ENCODE results near the gene ANKS6.

Gene ANKS6

DNA sequence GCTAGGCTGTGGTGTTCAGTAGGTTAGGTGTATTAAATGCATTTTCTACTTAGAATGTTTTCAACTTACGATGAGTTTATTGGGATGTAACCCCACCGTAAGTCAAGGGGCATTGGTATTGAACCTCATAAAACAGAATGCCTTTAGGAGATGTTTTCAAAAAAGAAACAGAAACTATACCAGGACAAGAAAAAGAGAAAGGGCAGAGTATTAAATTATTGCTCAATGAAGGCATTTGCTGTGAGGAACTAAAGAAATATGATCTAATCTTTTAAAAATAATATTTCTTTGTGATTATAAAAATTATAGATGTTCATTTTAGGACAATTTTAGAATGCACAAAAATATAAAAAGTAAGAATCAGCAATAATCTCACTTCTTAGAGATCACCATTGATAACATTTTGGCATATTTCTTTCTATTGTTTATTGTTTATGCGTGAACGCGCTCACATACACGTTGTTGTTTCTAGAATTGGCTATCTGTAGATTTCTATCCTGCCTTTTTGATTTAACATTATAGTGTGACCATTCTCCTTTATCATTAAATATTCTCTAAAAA lies 19.1 kb upstream of the ANKS6 start:
- DNase-seq (ENCODE audit: low read depth in 2 of 2): no peak

DNA sequence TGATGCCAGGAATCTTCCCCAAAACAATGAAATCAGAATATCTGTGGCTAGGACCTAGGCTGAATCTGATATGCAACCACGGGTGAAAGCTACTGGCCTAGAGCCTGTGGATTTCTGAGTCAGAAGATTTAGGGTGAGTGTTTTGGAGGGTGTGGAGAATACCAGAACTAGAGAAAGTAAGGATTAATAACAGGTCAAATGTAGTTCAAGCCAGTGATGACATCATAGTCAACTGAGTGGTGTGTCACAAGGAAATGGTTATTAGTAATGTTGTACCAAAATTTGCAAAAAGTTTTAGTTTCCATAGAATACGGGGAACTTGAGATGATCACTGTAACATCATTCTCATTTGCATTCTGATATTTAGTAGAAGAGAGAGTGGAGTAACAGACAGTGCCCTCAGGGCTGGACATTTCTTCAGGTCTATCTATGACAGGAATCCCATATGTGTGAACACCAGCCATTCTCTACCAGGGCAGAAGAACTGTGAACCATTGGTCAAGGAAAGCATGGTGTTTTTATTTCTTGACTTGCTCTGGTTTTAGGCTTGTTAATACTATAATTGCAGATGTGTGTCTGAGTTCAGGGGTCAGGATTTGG lies 14.8 kb upstream of the ANKS6 start:
- peak; percentile 57 to 61 for DNase-seq (ENCODE audit: low read depth in 2 of 2)

DNA sequence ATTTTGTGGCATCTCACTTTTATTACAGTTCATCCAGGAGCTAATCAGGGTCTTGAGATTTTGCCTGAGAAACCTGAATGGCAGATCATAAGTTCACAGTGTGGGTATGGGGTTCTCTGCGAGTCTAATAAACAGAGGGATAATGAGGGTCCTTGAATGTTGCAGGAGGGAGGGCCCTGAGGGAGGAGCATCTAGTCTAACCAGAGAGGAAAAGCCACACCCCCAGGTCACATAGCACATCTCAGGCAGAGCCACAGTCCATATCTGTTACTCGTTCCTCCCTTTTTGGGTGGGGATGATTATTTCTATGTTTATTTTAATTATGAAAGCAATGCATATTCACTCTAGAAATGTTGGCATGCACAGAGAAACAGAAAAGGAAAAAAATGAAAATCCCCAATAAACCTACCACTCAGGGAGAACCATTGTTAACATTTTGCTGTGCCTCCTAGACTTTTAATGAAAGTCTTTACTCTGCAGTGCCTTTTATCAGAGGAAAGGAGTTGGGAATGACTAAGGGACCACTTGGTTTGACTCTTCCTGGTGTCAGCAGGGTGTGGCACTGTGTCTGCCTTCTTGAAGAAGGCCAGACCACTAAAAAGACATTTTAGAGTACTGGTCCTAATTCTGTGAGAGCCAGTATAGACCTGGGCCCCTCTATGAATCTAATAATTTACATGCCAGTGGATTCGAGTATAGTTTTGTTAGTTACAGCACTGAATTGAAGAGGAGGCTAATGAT lies 13.9 kb upstream of the ANKS6 start:
- no peak for DNase-seq (ENCODE audit: low read depth in 2 of 2)

DNA sequence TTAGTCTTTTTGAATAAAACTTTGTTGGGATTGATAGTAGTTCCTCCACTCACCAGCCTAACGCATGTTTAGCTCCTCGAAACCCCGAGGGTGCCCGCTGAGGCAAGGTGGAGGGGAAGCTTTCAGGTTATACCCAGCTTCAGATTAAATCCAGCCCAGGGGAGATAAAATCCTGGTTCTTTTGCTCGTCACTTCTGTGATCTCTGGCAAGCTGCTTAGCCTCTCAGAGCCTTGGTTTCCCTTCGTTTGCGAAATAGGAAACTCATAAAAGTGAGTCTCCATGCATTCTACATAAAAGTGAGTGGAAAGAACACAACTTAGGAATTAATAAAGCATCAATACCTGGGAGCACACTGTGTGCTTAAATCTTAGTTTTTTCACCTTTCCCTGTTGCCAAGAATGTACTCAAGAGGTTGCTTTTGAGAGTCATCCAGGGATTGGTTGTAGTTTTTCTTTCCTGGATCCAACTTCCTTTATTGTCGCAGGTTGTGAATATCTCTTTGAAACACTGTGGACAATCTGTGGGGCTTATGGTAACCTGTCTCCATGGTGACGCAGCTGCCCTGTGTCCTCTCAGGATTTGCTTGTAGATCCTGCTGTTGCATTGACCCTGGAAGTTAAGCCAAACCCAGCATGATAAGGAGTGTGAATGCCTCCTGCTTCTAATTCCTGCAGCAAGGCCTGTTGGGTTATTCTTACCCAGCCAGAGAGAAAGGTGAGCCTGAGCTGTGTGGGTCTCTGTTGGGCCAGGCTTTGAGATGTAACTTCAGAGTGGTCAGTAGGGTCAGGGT lies 13.2 kb upstream of the ANKS6 start:
- no peak for DNase-seq (ENCODE audit: low read depth in 2 of 2)

- no peak for DNase-seq (ENCODE audit: low read depth in 2 of 2)
Observed at GRCh38 chr9:98808875-98809274, 12.5 kb upstream of the ANKS6 start.

DNA sequence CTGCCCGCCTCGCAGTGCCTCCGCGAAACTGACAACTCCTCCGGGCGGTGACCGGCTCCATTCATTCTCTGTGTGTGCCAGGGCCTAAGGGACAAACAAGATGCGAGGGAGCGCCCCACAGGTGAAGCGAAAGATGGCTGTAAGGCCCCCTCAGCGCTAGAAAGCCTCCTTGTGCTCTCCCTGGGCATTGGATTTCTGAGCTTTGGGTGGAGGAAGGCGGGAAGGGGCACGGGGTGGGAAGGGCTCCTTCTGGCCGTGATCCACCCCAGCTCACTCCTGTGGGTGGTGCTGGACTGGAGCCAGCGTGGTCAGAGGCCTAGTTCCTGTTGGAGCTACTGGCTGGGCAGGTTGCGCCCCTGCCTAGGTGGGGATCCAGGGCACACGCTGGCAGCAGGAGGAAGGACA lies 12.1 kb upstream of the ANKS6 start:
- DNase-seq (ENCODE audit: low read depth in 2 of 2): no peak

GRCh38 chr9:98807814-98808195 lies 11.4 kb upstream of the ANKS6 start:
- no peak for DNase-seq (ENCODE audit: low read depth in 2 of 2)

- no peak for DNase-seq (ENCODE audit: low read depth in 2 of 2)
Observed at GRCh38 chr9:98807070-98807813, 10.9 kb upstream of the ANKS6 start, which contains the start of gene GALNT12. Gene GALNT12, plus strand, starts transcription at chr9:98807670. Its CDS starts 29 bp downstream, at chr9:98807699.

DNA sequence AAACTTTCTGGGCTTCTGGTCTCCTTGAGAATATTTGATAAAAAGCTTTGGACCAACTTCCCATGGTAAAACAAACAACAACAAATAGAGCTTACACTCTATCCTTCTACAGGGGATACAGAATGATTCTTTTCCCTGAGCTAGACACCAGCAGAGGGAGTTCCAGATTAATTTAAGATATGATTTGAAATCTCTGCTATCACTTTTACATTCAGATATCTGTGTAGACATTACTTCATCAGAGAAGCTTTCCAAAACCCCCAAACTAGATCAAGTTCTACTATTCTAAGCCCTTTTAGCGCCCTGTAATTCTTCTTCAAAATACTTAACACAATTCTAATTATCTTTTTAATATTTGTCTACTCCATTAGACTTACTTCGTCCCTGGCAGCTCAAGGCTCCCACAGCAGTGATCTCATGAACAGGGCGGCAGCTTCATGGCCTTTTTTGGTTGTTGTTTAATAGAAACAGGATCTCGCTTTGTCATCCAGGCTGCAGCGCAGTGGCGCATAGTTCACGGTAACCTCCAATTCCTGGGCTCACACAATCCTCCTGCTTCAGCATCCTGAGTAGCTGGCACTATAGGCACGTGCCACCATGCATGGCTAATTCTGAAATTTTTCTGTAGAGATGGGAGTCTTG lies 10.2 kb upstream of the ANKS6 start:
- DNase-seq (ENCODE audit: low read depth in 2 of 2): no peak

DNA sequence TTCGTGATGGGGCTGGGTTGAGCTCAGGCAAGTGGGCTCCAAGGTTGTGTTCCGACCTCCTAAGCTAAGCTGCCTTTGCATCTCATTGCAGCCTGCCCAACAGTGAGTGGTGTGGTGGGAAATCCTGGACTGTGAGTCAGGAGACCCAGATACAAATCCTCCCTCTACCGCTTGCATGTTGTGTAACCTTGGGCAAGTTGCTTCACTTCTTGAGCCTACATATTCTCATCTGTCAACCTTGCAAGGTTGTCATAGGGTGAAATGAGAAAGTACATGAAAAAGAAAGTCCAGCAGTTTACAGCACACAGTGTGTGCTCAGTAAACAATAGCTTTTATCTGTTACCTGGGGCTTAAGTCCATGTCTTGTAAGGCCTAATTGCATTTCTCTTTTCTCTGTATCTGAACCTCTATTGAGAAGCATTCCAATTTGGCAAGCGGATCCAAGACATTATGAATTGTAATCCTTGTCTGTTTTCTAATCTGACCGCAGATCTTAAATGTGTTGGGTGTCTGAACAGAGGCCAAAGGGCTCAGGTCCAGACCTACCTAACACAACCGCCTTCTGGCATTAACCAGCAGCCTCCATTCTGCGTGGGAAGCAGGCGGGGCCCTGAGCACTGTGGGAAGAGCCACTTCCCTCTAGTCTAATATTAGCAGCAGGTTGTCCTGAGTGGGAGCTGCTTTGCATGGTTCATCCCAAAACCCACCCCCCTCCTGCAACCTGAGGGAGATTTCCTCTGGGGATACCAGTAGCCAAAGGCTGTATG lies 9.3 kb upstream of the ANKS6 start:
- peak in 1 of 2 experiments; percentile 6 for DNase-seq (ENCODE audit: low read depth in 2 of 2)

DNA sequence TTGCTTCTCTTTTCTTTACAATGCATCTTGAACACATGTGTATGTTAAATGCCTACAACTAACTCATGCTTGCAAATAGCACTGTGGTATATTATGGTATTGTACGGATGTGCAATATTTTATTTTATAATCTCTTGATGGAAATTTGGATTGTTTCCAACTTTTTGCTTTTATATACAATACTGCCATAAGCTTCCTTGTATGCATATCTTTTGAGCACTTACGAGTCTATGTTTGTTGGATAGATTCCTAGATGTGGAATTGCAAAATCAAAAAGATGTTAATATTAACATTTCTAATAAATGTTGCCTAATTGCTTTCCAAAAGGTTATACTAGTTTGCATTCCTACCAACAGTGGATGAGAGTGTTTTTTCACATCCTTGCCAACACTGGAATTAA lies 7.7 kb upstream of the ANKS6 start:
- no peak for DNase-seq (ENCODE audit: low read depth in 2 of 2)

DNA sequence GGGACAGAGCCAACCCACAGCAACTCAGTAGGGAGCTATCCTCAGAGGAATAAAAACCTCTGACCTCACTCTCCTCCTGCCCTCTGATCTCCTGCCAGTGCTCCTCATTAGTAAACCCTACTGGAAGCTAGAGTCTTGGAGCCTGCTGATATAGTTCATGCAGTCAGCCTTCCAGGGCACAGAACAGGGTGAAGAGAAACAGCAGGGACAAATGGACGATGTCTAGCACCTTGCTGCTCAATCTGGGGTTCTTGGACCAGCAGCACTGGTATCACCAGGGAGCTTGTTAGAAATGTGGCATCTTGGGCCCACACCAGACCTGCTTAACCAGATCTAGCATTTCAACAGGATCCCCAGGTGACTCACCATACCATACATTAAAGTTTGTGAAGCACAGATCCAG lies 5.6 kb upstream of the ANKS6 start:
- DNase-seq (ENCODE audit: low read depth in 2 of 2): no peak

GRCh38 chr9:98801561-98801960 lies 5.2 kb upstream of the ANKS6 start:
- DNase-seq (ENCODE audit: low read depth in 2 of 2): no peak

DNA sequence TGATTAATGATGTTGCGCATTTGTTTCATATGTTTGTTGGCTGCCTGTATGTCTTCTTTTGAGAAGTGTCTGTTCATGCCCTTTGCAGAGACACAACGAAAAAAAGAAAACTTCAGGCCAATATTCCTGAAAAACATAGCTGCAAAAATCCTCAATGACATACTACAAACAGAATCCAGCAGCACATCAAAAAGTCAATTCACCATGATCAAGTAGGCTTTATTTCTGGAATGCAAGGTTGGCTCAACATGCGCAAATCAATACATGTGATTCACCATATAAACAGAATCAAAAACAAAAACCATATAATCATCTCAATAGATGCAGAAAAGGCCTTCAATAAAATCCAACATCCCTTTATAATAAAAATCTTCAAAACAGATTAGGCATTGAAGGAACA lies 1.9 kb upstream of the ANKS6 start:
- no peak for DNase-seq (ENCODE audit: low read depth in 2 of 2)

GRCh38 chr9:98797491-98797890 lies 1.1 kb upstream of the ANKS6 start:
- no peak for DNase-seq (ENCODE audit: low read depth in 2 of 2)

- no peak for DNase-seq (ENCODE audit: low read depth in 2 of 2)
Observed at GRCh38 chr9:98795970-98796363, 388 bp downstream of the ANKS6 start.

DNA sequence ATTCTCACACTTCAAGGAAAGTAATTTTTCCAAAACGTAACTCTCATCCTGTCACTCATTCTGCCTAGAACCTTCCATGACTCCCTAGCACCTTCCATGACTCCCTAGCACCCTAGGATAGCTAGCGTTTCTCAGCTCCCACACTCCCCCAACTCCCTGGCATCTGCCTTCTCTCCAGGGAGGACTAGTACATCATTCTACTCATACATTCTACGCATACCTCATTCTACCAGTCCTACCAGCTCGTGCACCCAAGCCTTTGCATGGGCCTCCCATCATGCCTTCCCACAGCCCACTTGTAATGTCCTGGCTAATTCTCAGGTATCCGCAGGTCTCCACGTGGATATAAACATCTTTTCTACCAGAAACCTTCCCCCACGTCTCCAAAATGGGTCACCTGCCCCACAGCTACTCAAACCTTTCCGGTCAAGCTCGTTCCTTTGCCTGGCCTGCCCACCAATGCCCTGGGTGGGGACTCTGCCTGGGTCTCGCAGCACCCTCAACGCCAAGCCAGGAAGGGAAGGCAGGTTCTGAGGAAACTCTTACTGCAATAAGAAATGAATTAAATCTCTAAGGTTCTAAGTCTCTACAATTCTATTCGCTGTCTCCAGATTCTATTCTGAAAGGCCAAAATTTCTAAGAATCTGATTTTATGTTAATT lies 930 bp downstream of the ANKS6 start:
- DNase-seq (ENCODE audit: low read depth in 2 of 2): no peak

- no peak for DNase-seq (ENCODE audit: low read depth in 2 of 2)
Observed at GRCh38 chr9:98794802-98795201, 1.6 kb downstream of the ANKS6 start.

- DNase-seq (ENCODE audit: low read depth in 2 of 2): no peak
Observed at GRCh38 chr9:98793031-98793430, 3.3 kb downstream of the ANKS6 start.
